Measurements from ENCODE around the gene ZNF619.

ZNF619 gene

DNA sequence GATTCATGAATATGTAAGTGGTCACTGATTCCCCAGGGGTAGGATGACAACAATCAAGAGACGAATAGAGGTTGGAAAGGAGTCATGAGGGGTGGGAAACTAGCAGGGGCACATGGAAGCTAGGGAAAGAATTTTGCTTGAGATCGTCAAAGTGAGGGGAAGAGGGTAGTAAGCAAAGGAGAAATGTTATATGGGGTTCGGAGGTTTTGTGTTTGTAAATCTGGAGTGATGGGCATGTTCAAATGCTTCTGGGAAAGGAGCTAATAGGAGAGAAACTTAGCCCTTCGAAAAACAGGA, 11.9 kb upstream of the ZNF619 start:
- no peak for DNase-seq

DNA sequence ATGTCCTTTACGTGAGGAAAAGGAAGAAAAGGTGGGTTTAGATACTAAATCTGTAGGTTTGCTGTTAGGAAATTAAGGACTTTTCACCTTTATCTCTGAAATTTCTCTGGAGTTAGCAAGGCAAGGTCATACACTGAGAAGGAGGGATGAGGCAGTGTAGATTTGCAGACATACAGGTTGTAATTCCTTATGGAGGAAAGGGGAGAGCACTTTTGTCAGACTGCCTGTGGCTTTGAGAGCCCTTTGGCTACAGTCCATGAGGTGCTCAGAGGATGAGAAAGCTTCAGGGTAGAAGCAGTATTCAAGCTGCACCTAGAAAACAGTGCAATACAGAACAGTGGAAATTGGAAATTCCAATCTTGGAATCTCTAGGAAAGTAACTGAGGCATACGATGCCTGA, 11.5 kb upstream of the ZNF619 start:
- DNase-seq: no peak

DNA sequence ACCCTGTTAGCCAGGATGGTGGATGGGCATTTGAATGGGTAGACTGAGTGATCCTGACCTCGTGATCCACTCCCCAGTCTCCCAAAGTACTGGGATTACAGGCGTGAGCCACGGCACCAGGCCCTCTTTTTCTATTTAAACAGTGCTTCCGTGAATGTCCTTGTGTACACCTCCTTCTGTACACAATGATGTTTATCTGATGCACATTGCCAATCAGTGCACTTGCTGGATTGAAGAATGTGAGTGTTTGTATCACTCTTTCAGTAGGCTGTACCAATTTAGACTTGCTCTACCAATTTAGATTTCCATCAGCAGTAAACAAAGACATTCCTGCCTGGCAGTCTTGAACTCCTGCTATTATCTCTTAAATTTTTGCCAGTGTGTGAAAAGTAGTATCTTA, 8.9 kb upstream of the ZNF619 start:
- no peak for DNase-seq

DNA sequence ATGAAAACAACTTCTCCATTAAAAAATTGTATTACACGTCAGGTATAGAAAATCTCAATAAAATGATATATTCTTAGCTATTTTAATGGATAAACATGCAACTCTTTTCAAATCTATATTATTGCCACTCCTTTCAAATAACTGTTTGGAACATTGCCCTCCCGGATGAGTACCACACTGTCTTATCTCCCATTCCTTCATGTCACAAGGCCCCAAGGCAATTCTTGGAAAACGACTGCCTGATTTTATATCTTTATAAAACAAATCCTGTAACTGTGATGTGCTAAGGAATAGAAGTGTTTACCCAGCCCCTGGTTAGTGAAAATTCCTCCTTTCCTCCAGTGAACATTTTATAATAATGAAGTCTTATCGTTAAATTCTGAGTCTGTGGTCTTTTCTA, 6.2 kb upstream of the ZNF619 start:
- no peak for DNase-seq

DNA sequence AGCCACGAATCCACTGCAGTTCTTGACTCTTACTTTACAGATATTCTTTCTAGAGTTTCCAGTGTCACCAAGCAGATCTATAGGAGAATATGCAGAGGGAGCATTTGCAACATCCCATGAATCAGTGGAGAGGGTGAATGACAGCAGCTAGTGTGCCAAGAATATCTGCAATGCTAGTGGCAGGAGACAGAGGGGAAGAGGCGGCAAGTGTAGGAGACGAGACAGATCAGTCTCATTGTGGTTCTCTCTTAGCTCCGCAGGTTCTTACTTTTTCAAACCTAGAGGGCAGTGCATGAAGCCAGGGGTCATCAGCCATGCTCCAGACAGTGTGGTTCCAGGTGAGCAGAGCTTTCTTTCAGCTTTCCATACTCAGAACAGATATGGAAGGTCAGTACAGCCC, 744 bp downstream of the ZNF619 start:
- DNase-seq: peak in 8 of 56 donors; percentile 1 to 28 (median 6)

DNA sequence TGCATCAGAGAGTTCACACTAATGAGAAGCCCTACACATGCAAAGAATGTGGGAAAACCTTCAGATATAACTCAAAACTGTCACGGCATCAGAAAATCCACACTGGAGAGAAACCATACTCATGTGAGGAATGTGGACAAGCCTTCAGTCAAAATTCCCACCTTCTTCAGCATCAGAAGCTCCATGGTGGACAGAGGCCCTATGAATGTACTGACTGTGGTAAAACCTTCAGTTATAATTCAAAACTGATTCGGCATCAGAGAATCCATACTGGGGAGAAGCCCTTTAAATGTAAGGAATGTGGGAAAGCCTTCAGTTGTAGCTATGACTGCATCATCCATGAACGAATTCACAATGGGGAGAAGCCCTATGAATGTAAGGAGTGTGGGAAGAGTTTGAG, 10.2 kb downstream of the ZNF619 start:
- DNase-seq: no peak

DNA sequence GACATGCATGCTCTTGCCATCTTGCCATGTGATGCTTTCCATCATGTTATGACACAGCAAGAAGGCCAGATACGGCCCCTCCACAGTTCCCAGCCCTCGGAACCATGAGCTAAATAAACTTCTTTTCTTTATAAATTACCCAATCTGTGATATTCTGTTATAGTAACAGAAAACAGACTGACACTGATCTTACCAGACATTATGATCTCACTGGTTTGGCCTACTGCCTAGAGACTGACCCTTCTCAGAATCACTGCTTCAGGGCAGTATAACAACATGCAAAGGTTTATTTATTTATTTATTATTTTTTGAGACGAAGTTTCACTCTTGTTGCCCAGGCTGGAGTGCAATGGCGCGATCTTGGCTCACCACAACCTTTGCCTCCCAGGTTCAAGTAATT, 14.0 kb downstream of the ZNF619 start:
- DNase-seq: no peak

DNA sequence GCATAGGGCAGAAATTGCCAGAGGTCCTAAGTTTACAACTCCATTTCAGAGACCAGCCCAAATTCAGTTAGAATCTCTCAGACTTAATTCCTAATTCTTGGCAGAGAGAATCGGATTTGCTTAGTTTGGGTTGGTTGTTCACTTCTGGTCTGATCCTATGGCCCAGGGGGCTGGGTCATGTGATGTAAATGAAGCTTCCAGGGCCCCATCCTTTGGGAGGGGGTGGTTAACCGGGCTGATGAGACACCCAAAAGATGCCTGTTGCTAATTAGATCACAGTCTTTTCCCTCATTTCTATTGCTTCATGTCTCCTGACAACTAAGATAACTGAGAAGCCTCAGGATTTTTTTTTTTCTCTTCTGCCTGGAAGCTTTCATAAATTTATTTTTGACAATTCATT, 17.8 kb downstream of the ZNF619 start:
- DNase-seq: no peak

DNA sequence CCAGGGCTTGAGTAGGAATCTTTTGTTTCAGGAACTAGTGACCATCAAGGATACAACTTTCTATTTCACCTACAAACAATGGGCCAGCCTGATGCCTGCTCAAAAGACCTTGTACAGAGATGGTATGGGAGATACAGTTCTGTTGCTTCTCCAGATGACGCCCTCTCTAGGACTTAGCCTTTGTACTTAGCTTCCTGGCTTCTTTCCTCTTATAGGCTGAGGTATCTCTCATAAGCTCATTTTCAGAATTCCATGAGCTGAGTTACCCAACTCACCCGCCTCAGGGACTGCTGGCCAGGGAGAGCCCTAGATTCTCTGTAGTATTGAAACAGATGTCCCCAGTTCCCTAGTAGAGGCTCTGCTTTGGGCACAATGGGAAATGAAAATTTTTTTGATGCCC, 20.4 kb downstream of the ZNF619 start:
- DNase-seq: no peak

DNA sequence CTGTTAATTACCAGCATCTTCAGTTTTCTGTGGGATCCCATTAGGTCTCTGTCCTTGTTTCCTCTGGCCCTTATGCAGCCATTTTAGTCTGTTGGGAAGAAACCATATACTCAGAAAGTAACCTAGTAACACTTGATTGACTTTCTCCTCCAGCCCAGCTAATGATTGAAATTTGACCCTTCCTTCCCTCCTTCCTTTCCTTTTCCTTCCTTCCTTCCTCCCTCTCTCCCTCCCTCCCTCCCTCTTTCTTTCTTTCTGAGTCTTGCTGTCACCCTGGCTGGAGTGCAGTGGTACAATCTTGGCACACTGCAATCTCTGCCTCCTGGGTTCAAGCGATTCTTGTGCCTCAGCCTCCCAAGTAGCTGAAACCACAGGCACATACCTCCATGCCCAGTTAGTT, 23.0 kb downstream of the ZNF619 start:
- DNase-seq: no peak

DNA sequence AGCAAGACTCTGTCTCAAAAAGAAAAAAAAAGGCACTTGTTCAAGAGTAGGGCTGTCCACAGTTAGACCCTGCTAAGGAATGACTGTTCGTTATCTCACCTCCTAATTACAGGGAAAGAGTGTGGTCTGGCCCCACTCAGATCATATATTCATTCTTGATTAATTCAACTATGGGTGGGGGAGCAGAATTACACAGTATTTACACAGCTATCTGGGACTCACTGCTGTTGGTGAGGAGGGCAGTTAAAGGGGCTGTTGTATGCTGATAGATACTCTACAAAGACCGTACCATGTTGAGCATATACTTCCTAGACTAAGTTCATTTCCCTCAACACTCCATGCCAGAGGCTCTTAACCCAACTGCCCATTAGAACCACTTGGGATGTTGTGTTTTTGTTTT, 25.1 kb downstream of the ZNF619 start:
- DNase-seq: no peak

DNA sequence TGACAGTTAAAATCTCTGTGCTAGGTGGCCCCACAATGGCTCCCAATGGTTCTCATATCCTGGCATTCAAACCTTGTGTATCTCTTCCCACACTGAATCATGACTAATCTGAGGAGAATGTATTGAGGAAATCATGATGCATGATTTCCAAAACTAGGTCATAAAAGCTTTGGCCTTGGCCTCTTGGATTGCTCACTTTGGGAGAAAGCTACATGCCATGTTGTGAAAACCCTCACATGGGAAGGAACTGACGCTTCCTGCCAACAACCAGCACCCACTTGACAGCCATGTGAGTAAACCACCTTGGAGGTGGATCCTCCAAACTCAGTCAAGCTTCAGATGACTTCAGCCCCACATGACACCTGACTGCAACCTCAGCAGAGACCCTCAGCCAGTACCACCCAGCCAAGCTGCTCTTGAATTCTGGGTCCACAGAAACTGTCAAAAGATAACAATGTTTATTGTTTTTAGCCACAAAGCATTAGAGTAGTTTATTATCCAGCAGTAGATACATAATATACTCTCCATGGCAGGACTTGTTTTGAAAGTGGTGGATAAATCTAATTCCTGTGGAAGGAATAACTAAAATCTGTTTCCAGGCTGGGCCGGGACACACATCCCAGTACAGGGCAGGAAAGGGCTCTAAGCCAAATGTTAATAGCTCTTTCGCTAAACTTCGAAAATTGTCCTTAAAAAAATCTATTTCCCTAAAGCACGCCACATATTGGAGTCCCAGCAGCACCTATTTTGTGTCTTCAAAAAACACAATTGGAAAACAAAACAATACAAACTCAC, 27.9 kb downstream of the ZNF619 start:
- no peak for DNase-seq

DNA sequence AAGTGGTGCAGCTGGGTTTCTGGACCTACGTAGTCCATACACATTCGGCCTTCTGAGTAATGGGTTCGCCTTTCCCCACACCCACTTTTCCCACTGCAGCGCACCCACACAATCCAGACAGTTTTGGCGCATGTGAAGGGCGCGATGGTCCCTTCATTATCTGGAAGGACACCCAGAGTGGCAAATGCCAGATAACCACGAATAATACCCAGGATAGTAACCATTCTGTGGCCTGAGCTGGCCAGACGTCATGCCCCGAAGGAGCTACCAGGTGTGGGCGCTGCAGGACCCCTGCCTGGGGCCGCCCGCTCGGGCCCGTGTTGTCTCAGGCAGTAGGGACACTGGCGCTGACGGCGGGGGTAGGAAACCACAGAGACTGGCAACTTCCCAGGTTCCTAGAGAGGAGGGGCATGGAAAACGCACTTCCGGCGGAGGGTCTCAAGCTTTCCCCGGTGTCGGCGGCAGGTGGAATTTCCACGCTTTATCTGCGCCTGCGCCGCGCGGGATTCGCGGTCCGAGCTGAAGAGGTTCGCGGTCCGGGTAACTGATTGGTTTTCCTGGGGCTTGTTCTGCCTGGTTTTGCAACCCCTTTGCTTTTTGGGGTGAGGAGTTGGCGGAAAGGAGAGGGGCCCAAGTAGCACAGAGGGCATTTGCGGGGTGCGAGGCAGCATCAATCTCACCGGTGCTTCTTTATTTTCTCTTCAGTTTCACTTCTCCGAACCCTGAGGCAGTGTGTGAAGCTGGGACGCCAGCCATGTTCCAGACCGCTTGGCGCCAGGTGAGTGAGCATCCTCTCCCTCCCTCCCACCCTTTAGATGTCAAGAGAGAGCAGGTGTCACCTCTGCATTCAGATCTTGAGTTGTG, 28.9 kb downstream of the ZNF619 start, which contains the start of gene ZNF620:
Gene ZNF620, plus strand, starts transcription at position 441 of the 864 bp plus-strand sequence. Its CDS starts 314 bp downstream, at position 755.
- peak in 55 of 56 donors; percentile 18 to 81 (median 64) for DNase-seq

DNA sequence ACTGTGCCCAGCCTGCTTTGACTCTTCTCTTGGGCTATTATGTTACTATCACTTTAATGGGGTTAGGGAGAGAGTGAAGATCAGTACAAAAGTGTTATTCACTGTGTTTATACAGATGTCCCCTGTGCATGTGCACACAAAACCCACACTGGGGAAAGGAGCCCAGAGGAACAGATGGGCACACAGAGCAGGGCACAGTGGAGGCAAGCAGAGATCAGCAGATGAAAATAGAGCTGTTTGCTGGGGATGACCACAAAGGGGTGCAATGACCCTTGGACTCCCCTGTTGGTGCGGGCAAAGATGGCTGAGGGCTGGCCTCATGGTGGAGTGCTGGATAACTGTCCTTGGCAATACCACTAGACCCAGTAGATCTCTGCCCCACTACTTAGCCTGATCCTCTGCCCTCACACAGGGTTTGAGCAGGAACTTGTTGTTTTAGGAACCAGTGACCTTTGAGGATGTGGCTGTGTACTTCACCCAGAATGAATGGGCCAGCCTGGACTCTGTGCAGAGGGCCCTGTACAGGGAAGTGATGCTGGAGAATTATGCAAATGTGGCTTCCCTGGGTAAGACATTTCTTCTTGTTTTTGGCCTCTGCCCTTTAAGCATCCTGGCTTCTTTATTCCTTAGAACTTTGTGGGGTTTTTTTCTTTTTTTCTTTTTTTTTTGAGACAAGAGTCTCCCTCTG, 34.3 kb downstream of the ZNF619 start:
- DNase-seq: peak in 5 of 56 donors; percentile 2 to 21 (median 11)

DNA sequence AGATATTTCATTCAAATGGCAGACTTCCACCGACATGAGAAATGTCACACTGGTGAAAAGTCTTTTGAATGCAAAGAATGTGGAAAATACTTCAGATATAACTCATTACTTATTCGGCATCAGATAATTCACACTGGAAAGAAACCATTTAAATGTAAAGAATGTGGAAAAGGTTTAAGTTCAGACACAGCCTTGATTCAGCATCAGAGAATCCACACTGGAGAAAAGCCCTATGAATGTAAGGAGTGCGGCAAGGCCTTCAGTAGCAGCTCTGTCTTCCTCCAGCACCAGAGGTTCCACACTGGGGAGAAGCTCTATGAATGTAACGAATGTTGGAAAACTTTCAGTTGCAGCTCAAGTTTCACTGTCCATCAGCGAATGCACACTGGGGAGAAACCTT, 39.3 kb downstream of the ZNF619 start:
- no peak for DNase-seq

DNA sequence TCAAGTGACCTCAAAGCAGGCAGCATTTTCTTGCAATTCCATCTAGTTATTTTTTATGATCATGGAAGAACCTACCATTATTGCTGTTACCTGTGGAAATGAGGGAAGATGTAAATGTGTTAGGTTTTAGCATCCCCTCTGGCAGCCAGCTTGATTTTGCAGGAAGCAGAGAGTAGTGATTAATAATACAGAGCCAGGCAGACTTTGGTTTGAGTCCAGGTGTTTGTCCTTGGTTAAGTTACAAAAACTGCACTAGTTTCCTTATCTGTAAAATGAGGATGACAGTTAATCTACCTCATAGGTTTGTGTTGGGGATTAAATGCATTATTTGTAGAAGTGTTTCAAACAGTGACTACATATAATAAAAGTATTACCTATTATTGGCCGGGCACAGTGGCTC, 41.1 kb downstream of the ZNF619 start:
- DNase-seq: no peak

DNA sequence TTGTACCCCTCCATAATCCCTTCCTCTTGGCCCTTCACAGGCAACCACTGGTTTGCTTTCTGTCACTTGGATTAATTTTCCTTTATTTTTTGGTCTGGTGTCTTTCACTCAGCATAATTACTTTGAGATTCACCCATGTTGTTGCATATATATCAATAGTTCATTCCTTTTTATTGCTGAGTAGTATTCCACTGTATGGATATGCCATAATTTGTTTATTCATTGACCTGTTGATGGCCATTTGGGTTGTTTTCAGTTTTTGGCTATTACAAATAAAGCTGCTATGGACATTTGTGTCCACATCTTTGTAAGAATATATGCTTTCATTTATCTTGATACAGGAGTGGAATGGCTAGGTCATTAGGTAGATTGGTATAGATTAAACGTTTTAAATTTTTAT, 41.9 kb downstream of the ZNF619 start:
- no peak for DNase-seq

DNA sequence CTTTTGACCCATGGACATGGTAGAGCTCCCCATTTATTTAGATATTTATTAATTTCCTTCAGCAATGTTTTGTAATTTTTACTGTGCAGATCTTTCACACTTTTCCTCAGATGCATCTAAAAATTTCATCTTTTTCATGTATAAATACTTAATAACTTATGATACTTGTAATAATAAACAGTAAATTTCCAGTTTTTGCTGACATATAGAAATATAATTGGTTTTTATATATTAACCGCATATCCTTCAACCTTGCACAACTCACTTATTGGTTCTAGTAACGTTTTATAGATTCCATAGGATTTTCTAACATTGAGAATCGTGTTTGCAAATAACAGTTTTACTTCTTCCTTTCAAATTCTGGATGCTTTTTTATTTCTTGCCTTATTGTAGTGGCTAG, 44.3 kb downstream of the ZNF619 start:
- no peak for DNase-seq

DNA sequence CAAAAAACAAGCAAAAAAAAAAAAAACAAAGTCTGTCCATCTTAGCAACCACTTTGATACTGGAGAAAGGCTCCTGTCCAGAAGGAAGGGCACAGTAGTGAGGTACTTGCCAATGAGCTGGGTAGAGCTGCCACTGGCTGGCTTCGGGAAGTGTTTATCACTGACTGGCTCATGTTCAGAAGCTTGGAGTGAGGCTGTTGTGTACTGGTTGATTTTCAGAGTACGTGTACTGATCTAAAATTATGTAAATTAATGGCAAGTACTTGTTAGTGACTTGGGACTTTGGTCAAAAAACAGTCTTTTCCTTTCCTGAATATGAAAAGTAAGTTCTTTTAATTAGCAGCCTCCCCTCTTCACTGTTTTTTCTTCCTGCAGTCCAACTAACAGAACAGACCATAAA, 46.9 kb downstream of the ZNF619 start:
- DNase-seq: peak in 7 of 56 donors; percentile 2 to 33 (median 8)

DNA sequence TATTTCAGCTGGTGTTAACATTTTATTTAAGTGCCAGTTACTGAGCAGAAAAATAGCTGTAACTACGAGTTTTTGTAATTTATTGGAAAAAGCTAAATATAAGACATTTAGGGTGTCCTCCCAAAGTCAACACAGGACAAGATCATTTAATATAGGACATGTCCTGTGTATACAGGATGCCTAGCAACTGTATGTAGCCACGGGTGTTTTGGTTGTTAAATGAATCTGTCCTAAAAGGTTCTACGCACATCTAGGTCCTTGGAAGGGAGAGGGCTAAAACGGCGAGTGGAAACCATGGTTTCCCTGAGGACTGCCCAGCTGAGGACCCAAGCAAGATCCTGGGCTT, 47.3 kb downstream of the ZNF619 start:
- DNase-seq: no peak

DNA sequence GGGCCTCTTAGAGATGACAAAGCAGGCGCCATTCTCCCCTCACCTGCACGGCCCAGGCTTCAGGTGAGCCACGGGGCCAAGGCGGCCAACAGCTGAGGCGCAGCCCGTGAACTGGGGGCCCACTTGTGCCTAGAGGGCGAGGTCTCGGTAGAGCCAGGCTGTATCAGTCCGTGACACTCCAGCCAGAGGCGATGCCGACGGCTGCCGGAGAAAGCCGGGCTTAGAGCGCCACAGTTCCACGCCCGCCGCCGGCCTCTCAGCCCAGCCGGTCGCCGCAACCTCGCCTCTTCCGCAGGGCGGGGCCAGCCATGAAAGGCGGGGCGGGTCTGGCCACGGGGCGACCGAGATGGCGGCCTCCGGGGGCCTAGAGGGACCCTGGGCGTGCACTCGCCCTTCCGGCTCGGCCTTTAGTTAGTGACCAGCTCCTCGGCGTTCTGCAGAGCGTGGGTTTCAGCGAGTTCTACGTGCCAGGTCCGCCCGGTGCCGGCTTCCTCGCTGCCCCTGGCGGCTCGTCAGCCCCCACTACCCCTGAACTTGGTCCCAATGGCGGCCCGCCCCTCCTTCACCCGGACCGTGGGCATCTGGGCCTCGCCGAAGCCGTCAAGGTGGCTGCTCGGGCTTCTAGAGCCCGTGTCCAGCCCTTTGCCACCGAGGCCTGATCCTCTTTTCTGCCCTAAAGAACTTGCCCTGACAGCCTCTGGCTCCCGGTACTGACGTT, 47.8 kb downstream of the ZNF619 start, which contains the start of gene ZNF621:
Gene ZNF621, plus strand, starts transcription at position 393 of the 718 bp plus-strand sequence. CDS start 881 bp downstream, outside the sequence.
- DNase-seq: peak; percentile 30 to 91 (median 77)
